ENCODE results near the gene CPTP. TPM values are rescaled to one million over a fixed set of nuclear protein-coding genes. Genes with fewer than 3 reads are reported as not detected.
A peak's percentile ranks its signal among the peaks of the same experiment; 100 is the strongest.

Gene CPTP
- total and polyA plus RNA-seq, 2 of the 13 experiments (the other 11 are each of a cell fraction or from before 2014, with no cell fraction given) = 5.5 to 9.3 TPM

GRCh38 chr1:1305300-1306069 is 19.1 kb upstream of the CPTP start (continued):
- no peak for TF ChIP-seq DBP (CRISPR knock-in tag; IDR thresholded peaks at IDR 0.05; ENCODE audit: not compliant biosample characterization)
- no peak for TF ChIP-seq HHEX (CRISPR knock-in tag; IDR thresholded peaks at IDR 0.05)
- TF ChIP-seq ZNF274 (CRISPR knock-in tag; IDR thresholded peaks at IDR 0.05) = no peak; the same call in 1 of the 2 replicates
- no peak for TF ChIP-seq E2F2 (CRISPR knock-in tag; IDR thresholded peaks at IDR 0.05; ENCODE audit: borderline replicate concordance)
- no peak for TF ChIP-seq PRDM15 (CRISPR knock-in tag; IDR thresholded peaks at IDR 0.05)
- no peak for TF ChIP-seq ZBTB44 (CRISPR knock-in tag; IDR thresholded peaks at IDR 0.05)
- TF ChIP-seq PHB2 (IDR thresholded peaks at IDR 0.05; ENCODE audit: partially characterized antibody) = no peak
- TF ChIP-seq SP1 (IDR thresholded peaks at IDR 0.05) = no peak
- TF ChIP-seq SP1 (CRISPR knock-in tag; IDR thresholded peaks at IDR 0.05) = 0 out of 2 replicates have a peak, but pooled peaks have one; percentile 33
- TF ChIP-seq GFI1 (CRISPR knock-in tag; IDR thresholded peaks at IDR 0.05; ENCODE audit: borderline replicate concordance) = no peak
- TF ChIP-seq KDM2A (CRISPR knock-in tag; IDR thresholded peaks at IDR 0.05; ENCODE audit: borderline replicate concordance, low read depth) = no peak; the same call in 1 of the 2 replicates
- TF ChIP-seq TOE1 (CRISPR knock-in tag; IDR thresholded peaks at IDR 0.05) = no peak
- TF ChIP-seq ZNF12 (CRISPR knock-in tag; IDR thresholded peaks at IDR 0.05) = no peak
- TF ChIP-seq HNF1B (CRISPR knock-in tag; IDR thresholded peaks at IDR 0.05) = 0 out of 2 replicates have a peak, but pooled peaks have one; percentile 27
- no peak for TF ChIP-seq PCBP2 (optimal IDR thresholded peaks at IDR 0.05; ENCODE audit: low read depth, low read length, poor library complexity, severe bottlenecking)
- no peak for TF ChIP-seq RORA (CRISPR knock-in tag; IDR thresholded peaks at IDR 0.05)
- TF ChIP-seq MAFK (conservative IDR thresholded peaks at IDR 0.05 in 1 of 2, IDR thresholded peaks at IDR 0.05 in 1 of 2; ENCODE audit: low read length in 2 of 2) = peak; percentile 9 to 25; a peak in 2 of 4 replicates
- no peak for TF ChIP-seq REXO4 (CRISPR knock-in tag; IDR thresholded peaks at IDR 0.05; ENCODE audit: borderline replicate concordance)
- no peak for TF ChIP-seq GTF2F1 (IDR thresholded peaks at IDR 0.05; ENCODE audit: low read length)
- TF ChIP-seq HDAC1 (CRISPR knock-in tag; IDR thresholded peaks at IDR 0.05) = no peak; the same call in 1 of the 2 replicates
